NCI-H2196 (cell line): ENCODE measurements around the gene CASD1.

Experiments
- DNase-seq: peaks from one replicate; lab custom pipeline; 2025; ENCODE audit not compliant: unreplicated experiment; lab: John Stamatoyannopoulos, UW

CASD1 gene

GRCh38 chr7:94509264-94509886 is at the start of gene CASD1:
CASD1 (plus strand) TSS chr7:94509809; CDS start chr7:94510085, 276 bp downstream.
- DNase-seq: peak; percentile 64

GRCh38 chr7:94466516-94466915 is 43.1 kb upstream of the CASD1 start:
- no peak for DNase-seq

- DNase-seq: no peak
Measured at GRCh38 chr7:94471604-94472003, 38.0 kb upstream of the CASD1 start.

- no peak for DNase-seq
Measured at GRCh38 chr7:94472608-94473007, 37.0 kb upstream of the CASD1 start.

GRCh38 chr7:94476251-94476840 is 33.3 kb upstream of the CASD1 start:
- no peak for DNase-seq

- DNase-seq: no peak
Measured at GRCh38 chr7:94477878-94478277, 31.7 kb upstream of the CASD1 start.

GRCh38 chr7:94478648-94479214 is 30.9 kb upstream of the CASD1 start:
- no peak for DNase-seq

GRCh38 chr7:94481279-94481678 is 28.3 kb upstream of the CASD1 start:
- DNase-seq: no peak

- no peak for DNase-seq
Measured at GRCh38 chr7:94482796-94483195, 26.8 kb upstream of the CASD1 start.

- no peak for DNase-seq
Measured at GRCh38 chr7:94483843-94484242, 25.8 kb upstream of the CASD1 start.

GRCh38 chr7:94486216-94486615 is 23.4 kb upstream of the CASD1 start:
- DNase-seq: no peak

- no peak for DNase-seq
Measured at GRCh38 chr7:94491410-94491809, 18.2 kb upstream of the CASD1 start.

GRCh38 chr7:94492601-94493000 is 17.0 kb upstream of the CASD1 start:
- DNase-seq: no peak

- DNase-seq: no peak
Measured at GRCh38 chr7:94497874-94498670, 11.5 kb upstream of the CASD1 start.

GRCh38 chr7:94498918-94499317 is 10.7 kb upstream of the CASD1 start:
- no peak for DNase-seq

- no peak for DNase-seq
Measured at GRCh38 chr7:94507462-94507861, 2.1 kb upstream of the CASD1 start.

- DNase-seq: no peak
Measured at GRCh38 chr7:94507962-94508361, 1.6 kb upstream of the CASD1 start.

- DNase-seq: peak; percentile 77
Measured at GRCh38 chr7:94509887-94510581, 425 bp downstream of the CASD1 start.

GRCh38 chr7:94510582-94511496 is 1.2 kb downstream of the CASD1 start:
- peak; percentile 73 for DNase-seq

GRCh38 chr7:94511718-94512117 is 2.1 kb downstream of the CASD1 start:
- peak; percentile 19 for DNase-seq
